Testis (tissue), 2 donors: Measurements from ENCODE around the gene PDCD5.

ENCODE experiments used
- CTCF ChIP-seq, 3 experiments: fragments of 450-650 bp in 2 of 3; fragments of 200-600 bp in 1 of 3; sonication (generic) in 1 of 3; IDR thresholded peaks; one replicate each; pipeline ENCODE4 v1.5.1; 2016 to 2019; ENCODE audit warnings: antibody characterized with exemption in 3 of 3, mild to moderate bottlenecking in 2 of 3, moderate library complexity in 1 of 3
- POLR2A ChIP-seq: fragments of 450-650 bp; IDR thresholded peaks from one replicate; pipeline ENCODE4 v1.6.1; 2017; ENCODE audit warnings: antibody characterized with exemption, mild to moderate bottlenecking, moderate library complexity

- TF ChIP-seq CTCF (IDR thresholded peaks at IDR 0.05) (peak; percentile 75 to 94 (median 87)), POLR2A (no peak)
These were observed 18.8 kb downstream of the PDCD5 start for GRCh38 chr19:32599736-32600157.
